Activated naive CD4-positive, alpha-beta T cell treated with anti-CD3 and anti-CD28 coated beads, Interleukin-2, amount 10 ng/mL, durations not matched to agents 7 days and 5 days (primary cell): ENCODE measurements around the gene ENTHD1.

Experiments used
- CTCF ChIA-PET: fragments of 350-600 bp; sonication (Branson Sonifier 250); formaldehyde crosslinking; loops from one replicate; lab custom pipeline; 2021; ENCODE audit warnings: antibody characterized with exemption; lab: Charles Lee
- DNase-seq: peaks from one replicate; pipeline ENCODE4 v3.0.0-alpha.2; 2020
- H3K27ac Mint-ChIP-seq: one replicate; pipeline ENCODE4 v1.8.0; 2021; ENCODE audit warnings: mild to moderate bottlenecking, moderate library complexity, mixed read lengths
- H3K27me3 Mint-ChIP-seq: one replicate; pipeline ENCODE4 v1.8.0; 2021; ENCODE audit warnings: mild to moderate bottlenecking, mixed read lengths
- H3K36me3 Mint-ChIP-seq: one replicate; pipeline ENCODE4 v1.8.0; 2021; ENCODE audit warnings: mixed read lengths
- H3K4me1 Mint-ChIP-seq: one replicate; pipeline ENCODE4 v1.8.0; 2021; ENCODE audit warnings: mixed read lengths
- H3K4me3 Mint-ChIP-seq: one replicate; pipeline ENCODE4 v1.8.0; 2021; ENCODE audit warnings: mild to moderate bottlenecking, moderate library complexity, mixed read lengths
- H3K9me3 Mint-ChIP-seq: one replicate; pipeline ENCODE4 v1.8.0; 2021; ENCODE audit warnings: mixed read lengths

The ENTHD1 gene

GRCh38 chr22:39800790-39801520, 92.6 kb downstream of the ENTHD1 start:
- peaks cover 10% of the 10 kb centered on the region for H3K4me1 Mint-ChIP-seq
- peaks cover 42% of the 10 kb centered on the region for H3K9me3 Mint-ChIP-seq
- CTCF ChIA-PET = no interaction called here
- H3K4me3 Mint-ChIP-seq = no peak overlapping the region
- DNase-seq = no peak
- peaks cover 17% of the 10 kb centered on the region for H3K27me3 Mint-ChIP-seq
- H3K27ac Mint-ChIP-seq = no peak overlapping the region
- H3K36me3 Mint-ChIP-seq = peaks cover 17% of the 10 kb centered on the region

GRCh38 chr22:39797528-39798147, 95.9 kb downstream of the ENTHD1 start:
- Mint-ChIP-seq H3K27ac (no peak overlapping the region), H3K4me1 (no peaks in the 10 kb centered on the region), H3K27me3 (peaks cover 13% of the 10 kb centered on the region), H3K36me3 (peaks cover 18% of the 10 kb centered on the region), H3K4me3 (no peak overlapping the region), H3K9me3 (peaks cover 51% of the 10 kb centered on the region)
- DNase-seq = no peak
- CTCF ChIA-PET = no interaction called here

GRCh38 chr22:39789788-39790187, 103.8 kb downstream of the ENTHD1 start:
- H3K4me3 Mint-ChIP-seq = no peak overlapping the region
- H3K4me1 Mint-ChIP-seq = peaks cover 8% of the 10 kb centered on the region
- no peak overlapping the region for H3K27ac Mint-ChIP-seq
- H3K9me3 Mint-ChIP-seq = peaks cover 5% of the 10 kb centered on the region
- H3K36me3 Mint-ChIP-seq = peaks cover 1% of the 10 kb centered on the region
- H3K27me3 Mint-ChIP-seq = no peaks in the 10 kb centered on the region
- CTCF ChIA-PET = no interaction called here
- no peak for DNase-seq

GRCh38 chr22:39785232-39785631, 108.3 kb downstream of the ENTHD1 start:
- no peaks in the 10 kb centered on the region for H3K27me3 Mint-ChIP-seq
- peak; percentile 28 for DNase-seq
- H3K27ac Mint-ChIP-seq = no peak overlapping the region
- no peaks in the 10 kb centered on the region for H3K36me3 Mint-ChIP-seq
- H3K4me3 Mint-ChIP-seq = no peak overlapping the region
- CTCF ChIA-PET = no interaction called here
- H3K4me1 Mint-ChIP-seq = peaks cover 7% of the 10 kb centered on the region
- no peaks in the 10 kb centered on the region for H3K9me3 Mint-ChIP-seq

GRCh38 chr22:39777716-39778454, 115.7 kb downstream of the ENTHD1 start:
- H3K27ac Mint-ChIP-seq = no peak overlapping the region
- CTCF ChIA-PET = interaction anchor here (0.6 kb wide), 1 partner anchor 77 kb away, joined by 3 read pairs; no protein-coding TSS in a partner anchor
- DNase-seq = no peak
- H3K27me3 Mint-ChIP-seq = no peaks in the 10 kb centered on the region
- no peaks in the 10 kb centered on the region for H3K36me3 Mint-ChIP-seq
- H3K4me1 Mint-ChIP-seq = peaks cover 51% of the 10 kb centered on the region
- H3K9me3 Mint-ChIP-seq = no peaks in the 10 kb centered on the region
- H3K4me3 Mint-ChIP-seq = no peak overlapping the region

GRCh38 chr22:39776295-39777009, 117.1 kb downstream of the ENTHD1 start:
- Mint-ChIP-seq H3K9me3 (peaks cover 3% of the 10 kb centered on the region), H3K27ac (no peak overlapping the region), H3K27me3 (no peaks in the 10 kb centered on the region), H3K4me3 (no peak overlapping the region), H3K4me1 (peaks cover 61% of the 10 kb centered on the region), H3K36me3 (peaks cover 4% of the 10 kb centered on the region)
- CTCF ChIA-PET = no interaction called here
- DNase-seq = no peak

GRCh38 chr22:39773976-39774539, 119.5 kb downstream of the ENTHD1 start:
- Mint-ChIP-seq H3K27me3 (peaks cover 5% of the 10 kb centered on the region), H3K36me3 (peaks cover 11% of the 10 kb centered on the region), H3K4me3 (peak overlapping the region; percentile 6), H3K4me1 (peaks cover 64% of the 10 kb centered on the region), H3K27ac (peak overlapping the region; percentile 69), H3K9me3 (peaks cover 9% of the 10 kb centered on the region)
- peak; percentile 80 for DNase-seq
- CTCF ChIA-PET = interaction anchor here (1.2 to 1.3 kb wide), 2 partner anchors 12 to 158 kb away, joined by 3 to 4 read pairs; no protein-coding TSS in a partner anchor

GRCh38 chr22:39773503-39773902, 120.1 kb downstream of the ENTHD1 start:
- H3K9me3 Mint-ChIP-seq = peaks cover 9% of the 10 kb centered on the region
- H3K4me3 Mint-ChIP-seq = no peak overlapping the region
- peaks cover 64% of the 10 kb centered on the region for H3K4me1 Mint-ChIP-seq
- CTCF ChIA-PET = interaction anchor here (1.2 to 1.3 kb wide), 2 partner anchors 12 to 159 kb away, joined by 3 to 4 read pairs; no protein-coding TSS in a partner anchor
- H3K27ac Mint-ChIP-seq = peak overlapping the region; percentile 69
- H3K27me3 Mint-ChIP-seq = peaks cover 5% of the 10 kb centered on the region
- peaks cover 11% of the 10 kb centered on the region for H3K36me3 Mint-ChIP-seq
- no peak for DNase-seq

GRCh38 chr22:39771486-39771885, 122.1 kb downstream of the ENTHD1 start:
- Mint-ChIP-seq H3K36me3 (peaks cover 11% of the 10 kb centered on the region), H3K27ac (no peak overlapping the region), H3K4me1 (peaks cover 52% of the 10 kb centered on the region), H3K27me3 (peaks cover 5% of the 10 kb centered on the region), H3K4me3 (no peak overlapping the region), H3K9me3 (peaks cover 9% of the 10 kb centered on the region)
- CTCF ChIA-PET = no interaction called here
- DNase-seq = no peak

- no peak overlapping the region for H3K27ac Mint-ChIP-seq
- CTCF ChIA-PET = no interaction called here
- H3K9me3 Mint-ChIP-seq = peaks cover 4% of the 10 kb centered on the region
- no peak for DNase-seq
- peaks cover 3% of the 10 kb centered on the region for H3K36me3 Mint-ChIP-seq
- H3K4me1 Mint-ChIP-seq = peaks cover 7% of the 10 kb centered on the region
- H3K4me3 Mint-ChIP-seq = no peak overlapping the region
- H3K27me3 Mint-ChIP-seq = peaks cover 15% of the 10 kb centered on the region
Measured at GRCh38 chr22:39765661-39766060, 127.9 kb downstream of the ENTHD1 start.

GRCh38 chr22:39765046-39765445, 128.5 kb downstream of the ENTHD1 start:
- CTCF ChIA-PET = no interaction called here
- H3K27ac Mint-ChIP-seq = no peak overlapping the region
- no peak for DNase-seq
- peaks cover 3% of the 10 kb centered on the region for H3K36me3 Mint-ChIP-seq
- H3K4me3 Mint-ChIP-seq = no peak overlapping the region
- peaks cover 15% of the 10 kb centered on the region for H3K27me3 Mint-ChIP-seq
- peaks cover 1% of the 10 kb centered on the region for H3K9me3 Mint-ChIP-seq
- H3K4me1 Mint-ChIP-seq = peaks cover 7% of the 10 kb centered on the region

- peaks cover 4% of the 10 kb centered on the region for H3K4me1 Mint-ChIP-seq
- H3K9me3 Mint-ChIP-seq = peaks cover 1% of the 10 kb centered on the region
- CTCF ChIA-PET = no interaction called here
- H3K27me3 Mint-ChIP-seq = peaks cover 10% of the 10 kb centered on the region
- no peaks in the 10 kb centered on the region for H3K36me3 Mint-ChIP-seq
- no peak overlapping the region for H3K27ac Mint-ChIP-seq
- H3K4me3 Mint-ChIP-seq = no peak overlapping the region
- DNase-seq = no peak
Measured at GRCh38 chr22:39763276-39763675, 130.3 kb downstream of the ENTHD1 start.

GRCh38 chr22:39750759-39751158, 142.8 kb downstream of the ENTHD1 start:
- CTCF ChIA-PET = no interaction called here
- Mint-ChIP-seq H3K4me3 (no peak overlapping the region), H3K9me3 (no peaks in the 10 kb centered on the region), H3K4me1 (peaks cover 39% of the 10 kb centered on the region), H3K27ac (no peak overlapping the region), H3K27me3 (no peaks in the 10 kb centered on the region), H3K36me3 (no peaks in the 10 kb centered on the region)
- no peak for DNase-seq
